ENCODE results near the gene KRT82. TPM values are rescaled to one million over a fixed set of nuclear protein-coding genes. Genes with fewer than 3 reads are reported as not detected.

KRT82 gene
- total and polyA plus RNA-seq, 2 experiments from 2014 or later: not detected

DNA sequence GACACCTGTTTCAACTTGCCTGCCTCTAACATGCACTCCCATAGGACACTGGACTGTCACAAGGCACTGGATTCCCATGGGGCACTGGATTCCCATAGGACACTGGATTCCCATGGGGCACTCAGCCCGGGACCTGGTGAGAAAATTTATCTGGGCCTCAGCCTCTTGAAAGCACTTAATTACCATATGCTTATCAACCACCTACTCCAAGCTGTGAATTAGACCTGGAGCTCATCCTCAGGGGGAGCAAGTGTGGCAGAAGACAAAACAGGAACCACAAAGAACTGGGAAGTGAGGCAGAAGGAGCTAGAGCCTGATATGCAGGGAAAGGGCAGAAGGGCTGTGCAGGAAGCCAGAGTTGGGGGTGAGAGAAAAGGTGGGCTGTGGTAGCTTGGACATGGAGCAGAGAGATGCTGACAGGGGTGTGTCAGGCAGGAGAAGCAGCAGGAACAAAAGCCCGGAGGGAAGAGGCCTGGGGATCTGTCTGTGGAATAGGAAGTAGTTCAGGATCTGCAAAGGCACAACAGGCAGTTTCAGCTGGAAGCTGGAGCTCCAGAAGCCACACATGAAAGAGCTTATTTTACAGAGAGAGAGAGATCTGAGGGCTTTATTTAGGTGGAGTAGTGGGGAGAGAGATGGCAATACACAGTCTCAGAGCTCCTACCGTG, 3.1 kb downstream of the KRT82 start (continued):
- TF ChIP-seq, protein P1, sequence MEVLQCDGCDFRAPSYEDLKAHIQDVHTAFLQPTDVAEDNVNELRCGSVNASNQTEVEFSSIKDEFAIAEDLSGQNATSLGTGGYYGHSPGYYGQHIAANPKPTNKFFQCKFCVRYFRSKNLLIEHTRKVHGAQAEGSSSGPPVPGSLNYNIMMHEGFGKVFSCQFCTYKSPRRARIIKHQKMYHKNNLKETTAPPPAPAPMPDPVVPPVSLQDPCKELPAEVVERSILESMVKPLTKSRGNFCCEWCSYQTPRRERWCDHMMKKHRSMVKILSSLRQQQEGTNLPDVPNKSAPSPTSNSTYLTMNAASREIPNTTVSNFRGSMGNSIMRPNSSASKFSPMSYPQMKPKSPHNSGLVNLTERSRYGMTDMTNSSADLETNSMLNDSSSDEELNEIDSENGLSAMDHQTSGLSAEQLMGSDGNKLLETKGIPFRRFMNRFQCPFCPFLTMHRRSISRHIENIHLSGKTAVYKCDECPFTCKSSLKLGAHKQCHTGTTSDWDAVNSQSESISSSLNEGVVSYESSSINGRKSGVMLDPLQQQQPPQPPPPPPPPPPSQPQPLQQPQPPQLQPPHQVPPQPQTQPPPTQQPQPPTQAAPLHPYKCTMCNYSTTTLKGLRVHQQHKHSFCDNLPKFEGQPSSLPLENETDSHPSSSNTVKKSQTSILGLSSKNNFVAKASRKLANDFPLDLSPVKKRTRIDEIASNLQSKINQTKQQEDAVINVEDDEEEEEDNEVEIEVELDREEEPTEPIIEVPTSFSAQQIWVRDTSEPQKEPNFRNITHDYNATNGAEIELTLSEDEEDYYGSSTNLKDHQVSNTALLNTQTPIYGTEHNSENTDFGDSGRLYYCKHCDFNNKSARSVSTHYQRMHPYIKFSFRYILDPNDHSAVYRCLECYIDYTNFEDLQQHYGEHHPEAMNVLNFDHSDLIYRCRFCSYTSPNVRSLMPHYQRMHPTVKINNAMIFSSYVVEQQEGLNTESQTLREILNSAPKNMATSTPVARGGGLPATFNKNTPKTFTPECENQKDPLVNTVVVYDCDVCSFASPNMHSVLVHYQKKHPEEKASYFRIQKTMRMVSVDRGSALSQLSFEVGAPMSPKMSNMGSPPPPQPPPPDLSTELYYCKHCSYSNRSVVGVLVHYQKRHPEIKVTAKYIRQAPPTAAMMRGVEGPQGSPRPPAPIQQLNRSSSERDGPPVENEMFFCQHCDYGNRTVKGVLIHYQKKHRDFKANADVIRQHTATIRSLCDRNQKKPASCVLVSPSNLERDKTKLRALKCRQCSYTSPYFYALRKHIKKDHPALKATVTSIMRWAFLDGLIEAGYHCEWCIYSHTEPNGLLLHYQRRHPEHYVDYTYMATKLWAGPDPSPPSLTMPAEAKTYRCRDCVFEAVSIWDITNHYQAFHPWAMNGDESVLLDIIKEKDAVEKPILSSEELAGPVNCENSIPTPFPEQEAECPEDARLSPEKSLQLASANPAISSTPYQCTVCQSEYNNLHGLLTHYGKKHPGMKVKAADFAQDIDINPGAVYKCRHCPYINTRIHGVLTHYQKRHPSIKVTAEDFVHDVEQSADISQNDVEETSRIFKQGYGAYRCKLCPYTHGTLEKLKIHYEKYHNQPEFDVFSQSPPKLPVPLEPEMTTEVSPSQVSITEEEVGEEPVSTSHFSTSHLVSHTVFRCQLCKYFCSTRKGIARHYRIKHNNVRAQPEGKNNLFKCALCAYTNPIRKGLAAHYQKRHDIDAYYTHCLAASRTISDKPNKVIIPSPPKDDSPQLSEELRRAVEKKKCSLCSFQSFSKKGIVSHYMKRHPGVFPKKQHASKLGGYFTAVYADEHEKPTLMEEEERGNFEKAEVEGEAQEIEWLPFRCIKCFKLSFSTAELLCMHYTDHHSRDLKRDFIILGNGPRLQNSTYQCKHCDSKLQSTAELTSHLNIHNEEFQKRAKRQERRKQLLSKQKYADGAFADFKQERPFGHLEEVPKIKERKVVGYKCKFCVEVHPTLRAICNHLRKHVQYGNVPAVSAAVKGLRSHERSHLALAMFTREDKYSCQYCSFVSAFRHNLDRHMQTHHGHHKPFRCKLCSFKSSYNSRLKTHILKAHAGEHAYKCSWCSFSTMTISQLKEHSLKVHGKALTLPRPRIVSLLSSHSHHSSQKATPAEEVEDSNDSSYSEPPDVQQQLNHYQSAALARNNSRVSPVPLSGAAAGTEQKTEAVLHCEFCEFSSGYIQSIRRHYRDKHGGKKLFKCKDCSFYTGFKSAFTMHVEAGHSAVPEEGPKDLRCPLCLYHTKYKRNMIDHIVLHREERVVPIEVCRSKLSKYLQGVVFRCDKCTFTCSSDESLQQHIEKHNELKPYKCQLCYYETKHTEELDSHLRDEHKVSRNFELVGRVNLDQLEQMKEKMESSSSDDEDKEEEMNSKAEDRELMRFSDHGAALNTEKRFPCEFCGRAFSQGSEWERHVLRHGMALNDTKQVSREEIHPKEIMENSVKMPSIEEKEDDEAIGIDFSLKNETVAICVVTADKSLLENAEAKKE (CRISPR knock-in tag; IDR thresholded peaks at IDR 0.05): no peak
- TF ChIP-seq ZNF331 (CRISPR knock-in tag; IDR thresholded peaks at IDR 0.05; ENCODE audit: low read depth): no peak
- TF ChIP-seq NANOG (IDR thresholded peaks at IDR 0.05; ENCODE audit: borderline replicate concordance): no peak
- TF ChIP-seq ZNF114 (CRISPR knock-in tag; IDR thresholded peaks at IDR 0.05): no peak
- no peak for TF ChIP-seq EZH2phosphoT487 (IDR thresholded peaks at IDR 0.05; ENCODE audit: unreplicated experiment)
- TF ChIP-seq CREB1 (CRISPR knock-in tag; IDR thresholded peaks at IDR 0.05; ENCODE audit: low read depth): no peak
- TF ChIP-seq POLR2AphosphoS5 (IDR thresholded peaks at IDR 0.05; ENCODE audit: low read depth): no peak
- TF ChIP-seq, protein P2, sequence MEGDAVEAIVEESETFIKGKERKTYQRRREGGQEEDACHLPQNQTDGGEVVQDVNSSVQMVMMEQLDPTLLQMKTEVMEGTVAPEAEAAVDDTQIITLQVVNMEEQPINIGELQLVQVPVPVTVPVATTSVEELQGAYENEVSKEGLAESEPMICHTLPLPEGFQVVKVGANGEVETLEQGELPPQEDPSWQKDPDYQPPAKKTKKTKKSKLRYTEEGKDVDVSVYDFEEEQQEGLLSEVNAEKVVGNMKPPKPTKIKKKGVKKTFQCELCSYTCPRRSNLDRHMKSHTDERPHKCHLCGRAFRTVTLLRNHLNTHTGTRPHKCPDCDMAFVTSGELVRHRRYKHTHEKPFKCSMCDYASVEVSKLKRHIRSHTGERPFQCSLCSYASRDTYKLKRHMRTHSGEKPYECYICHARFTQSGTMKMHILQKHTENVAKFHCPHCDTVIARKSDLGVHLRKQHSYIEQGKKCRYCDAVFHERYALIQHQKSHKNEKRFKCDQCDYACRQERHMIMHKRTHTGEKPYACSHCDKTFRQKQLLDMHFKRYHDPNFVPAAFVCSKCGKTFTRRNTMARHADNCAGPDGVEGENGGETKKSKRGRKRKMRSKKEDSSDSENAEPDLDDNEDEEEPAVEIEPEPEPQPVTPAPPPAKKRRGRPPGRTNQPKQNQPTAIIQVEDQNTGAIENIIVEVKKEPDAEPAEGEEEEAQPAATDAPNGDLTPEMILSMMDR (conservative IDR thresholded peaks at IDR 0.05; ENCODE audit: low read depth in 2 of 2): no peak
- no peak for TF ChIP-seq STAT1 (IDR thresholded peaks at IDR 0.05; ENCODE audit: unreplicated experiment)
- TF ChIP-seq EZH2 (IDR thresholded peaks at IDR 0.05; ENCODE audit: low read depth, unreplicated experiment): no peak
